A549 (cell line): Measurements from ENCODE around the gene SMYD4.

Experiments used
- CTCF ChIP-seq: fragments of >200 bp; sonication (Bioruptor Twin); formaldehyde crosslinking; IDR thresholded peaks from 3 replicates; pipeline ENCODE4 v1.5.1; 2016
- E2F6 ChIP-seq: IDR thresholded peaks from 2 replicates; pipeline ENCODE4 v1.6.1; 2012; ENCODE audit warnings: low read depth, borderline replicate concordance
- SMC3 ChIP-seq: fragments of >200 bp; sonication (Bioruptor Twin); formaldehyde crosslinking; IDR thresholded peaks from 3 replicates; pipeline ENCODE4 v1.6.1; 2018; ENCODE audit warnings: inconsistent platforms

DNA sequence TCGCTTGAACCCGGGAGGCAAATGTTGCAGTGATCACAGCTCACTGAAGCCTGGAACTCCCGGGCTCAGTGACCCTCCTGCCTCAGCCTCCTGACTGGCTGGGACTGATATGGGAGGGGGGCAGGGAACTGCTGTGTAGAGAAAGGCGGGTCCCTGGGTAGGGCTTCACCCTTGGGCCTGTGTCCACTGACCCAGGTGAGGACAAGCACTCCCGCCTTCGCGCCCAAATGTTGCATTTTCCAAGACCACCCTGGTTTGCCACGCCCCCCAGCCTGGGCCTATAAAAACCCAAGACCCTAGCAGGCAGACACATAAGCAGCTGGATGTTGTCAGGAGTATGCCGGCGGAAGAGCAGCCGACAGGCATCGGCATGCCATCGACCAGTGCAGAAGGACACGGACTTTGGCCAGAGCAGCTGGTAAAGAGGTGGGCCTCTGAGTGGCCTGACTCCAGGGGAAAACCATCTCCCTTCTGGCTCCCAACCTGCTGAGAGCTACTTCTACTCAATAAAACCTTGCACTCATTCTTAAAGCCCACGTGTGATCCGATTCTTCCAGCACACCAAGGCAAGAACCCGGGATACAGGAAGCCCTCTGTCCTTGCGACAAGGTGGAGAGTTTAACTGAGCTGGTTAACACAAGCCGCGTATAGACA is 19.1 kb downstream of the SMYD4 start:
- TF ChIP-seq SMC3 (no peak), E2F6 (no peak), CTCF (no peak)
